Endothelial cell (in vitro differentiated cells): ENCODE results near the gene CHCHD6. TPM values are rescaled to one million over a fixed set of nuclear protein-coding genes. Genes with fewer than 3 reads are reported as not detected.

Experiments used
- DNase-seq: peaks from one replicate; pipeline ENCODE4 v3.0.0; 2021; ENCODE audit warnings: low spot score
- H3K27ac Mint-ChIP-seq: one replicate; pipeline ENCODE4 v1.8.0; 2021; ENCODE audit warnings: mixed read lengths, inconsistent platforms; ENCODE audit not compliant: unreplicated experiment
- H3K27me3 Mint-ChIP-seq: one replicate; pipeline ENCODE4 v1.8.0; 2021; ENCODE audit warnings: mild to moderate bottlenecking, moderate library complexity, mixed read lengths, inconsistent platforms; ENCODE audit not compliant: unreplicated experiment
- H3K36me3 Mint-ChIP-seq: one replicate; pipeline ENCODE4 v1.8.0; 2021; ENCODE audit warnings: mild to moderate bottlenecking, low read depth, mixed read lengths, inconsistent platforms; ENCODE audit not compliant: unreplicated experiment
- H3K4me1 Mint-ChIP-seq: one replicate; pipeline ENCODE4 v1.8.0; 2021; ENCODE audit warnings: mild to moderate bottlenecking, mixed read lengths, inconsistent platforms; ENCODE audit not compliant: unreplicated experiment
- H3K4me3 Mint-ChIP-seq: one replicate; pipeline ENCODE4 v1.8.0; 2021; ENCODE audit warnings: mild to moderate bottlenecking, mixed read lengths, inconsistent platforms; ENCODE audit not compliant: unreplicated experiment
- H3K9me3 Mint-ChIP-seq: one replicate; pipeline ENCODE4 v1.8.0; 2021; ENCODE audit warnings: mixed read lengths, inconsistent platforms; ENCODE audit not compliant: unreplicated experiment
- total RNA-seq: library from RNA; stranded (reverse); fragmentation: NEBNext Ultra II Directional; extraction: Animal tissue kit (Norgen Biotek cat#: 25700); gene quantifications from one replicate; pipeline ENCODE4 v1.2.1, GENCODE V29; 2021; ENCODE audit not compliant: unreplicated experiment
- TF ChIP-seq, protein P1 (sequence below): fragments of 200-600 bp; sonication (generic); IDR thresholded peaks from one replicate; pipeline ENCODE4 v1.5.0; 2021; ENCODE audit warnings: antibody characterized with exemption; ENCODE audit not compliant: unreplicated experiment

The CHCHD6 gene
- total RNA-seq, 1 donor from 2014 or later = 9.2 TPM

DNA sequence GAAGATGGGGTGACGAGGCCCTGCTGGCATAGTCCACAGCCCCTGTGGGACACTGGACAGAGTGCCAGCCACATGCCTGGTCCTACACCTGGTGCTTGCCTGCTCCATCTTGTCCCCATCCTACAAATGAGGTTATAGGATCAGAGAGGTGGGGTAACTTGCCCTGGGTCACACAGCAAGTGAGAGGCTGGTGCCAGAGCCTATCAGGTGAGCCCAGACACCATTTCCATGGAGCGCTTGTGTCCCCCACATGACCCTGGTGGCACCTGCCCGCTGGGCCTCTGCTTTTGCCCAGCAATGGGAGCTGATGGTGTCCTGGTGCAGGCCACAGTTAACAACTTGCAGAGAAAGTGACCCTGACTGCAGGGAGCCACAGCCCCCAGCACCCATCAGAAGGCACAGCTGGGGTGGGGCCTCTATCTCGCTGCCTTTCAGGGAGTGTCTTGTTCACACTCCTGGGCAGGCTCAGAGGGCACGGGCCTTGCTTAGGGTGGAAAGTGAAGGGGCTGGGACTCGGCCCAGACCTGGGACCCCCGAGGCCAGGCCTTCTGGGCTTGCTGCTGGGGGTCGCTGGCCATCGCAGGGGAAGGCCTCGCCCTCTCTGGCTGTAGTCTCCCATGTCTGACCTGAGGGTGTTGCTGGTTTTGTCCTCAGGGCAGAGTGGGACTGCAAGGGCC lies 286.1 kb downstream of the CHCHD6 start:
- TF ChIP-seq, protein P1, sequence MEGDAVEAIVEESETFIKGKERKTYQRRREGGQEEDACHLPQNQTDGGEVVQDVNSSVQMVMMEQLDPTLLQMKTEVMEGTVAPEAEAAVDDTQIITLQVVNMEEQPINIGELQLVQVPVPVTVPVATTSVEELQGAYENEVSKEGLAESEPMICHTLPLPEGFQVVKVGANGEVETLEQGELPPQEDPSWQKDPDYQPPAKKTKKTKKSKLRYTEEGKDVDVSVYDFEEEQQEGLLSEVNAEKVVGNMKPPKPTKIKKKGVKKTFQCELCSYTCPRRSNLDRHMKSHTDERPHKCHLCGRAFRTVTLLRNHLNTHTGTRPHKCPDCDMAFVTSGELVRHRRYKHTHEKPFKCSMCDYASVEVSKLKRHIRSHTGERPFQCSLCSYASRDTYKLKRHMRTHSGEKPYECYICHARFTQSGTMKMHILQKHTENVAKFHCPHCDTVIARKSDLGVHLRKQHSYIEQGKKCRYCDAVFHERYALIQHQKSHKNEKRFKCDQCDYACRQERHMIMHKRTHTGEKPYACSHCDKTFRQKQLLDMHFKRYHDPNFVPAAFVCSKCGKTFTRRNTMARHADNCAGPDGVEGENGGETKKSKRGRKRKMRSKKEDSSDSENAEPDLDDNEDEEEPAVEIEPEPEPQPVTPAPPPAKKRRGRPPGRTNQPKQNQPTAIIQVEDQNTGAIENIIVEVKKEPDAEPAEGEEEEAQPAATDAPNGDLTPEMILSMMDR = no peak
- H3K9me3 Mint-ChIP-seq = no peaks in the 10 kb centered on the region
- no peak overlapping the region for H3K27ac Mint-ChIP-seq
- peaks cover 7% of the 10 kb centered on the region for H3K27me3 Mint-ChIP-seq
- H3K36me3 Mint-ChIP-seq = peaks cover 9% of the 10 kb centered on the region
- H3K4me3 Mint-ChIP-seq = no peak overlapping the region
- no peak for DNase-seq
- no peaks in the 10 kb centered on the region for H3K4me1 Mint-ChIP-seq

DNA sequence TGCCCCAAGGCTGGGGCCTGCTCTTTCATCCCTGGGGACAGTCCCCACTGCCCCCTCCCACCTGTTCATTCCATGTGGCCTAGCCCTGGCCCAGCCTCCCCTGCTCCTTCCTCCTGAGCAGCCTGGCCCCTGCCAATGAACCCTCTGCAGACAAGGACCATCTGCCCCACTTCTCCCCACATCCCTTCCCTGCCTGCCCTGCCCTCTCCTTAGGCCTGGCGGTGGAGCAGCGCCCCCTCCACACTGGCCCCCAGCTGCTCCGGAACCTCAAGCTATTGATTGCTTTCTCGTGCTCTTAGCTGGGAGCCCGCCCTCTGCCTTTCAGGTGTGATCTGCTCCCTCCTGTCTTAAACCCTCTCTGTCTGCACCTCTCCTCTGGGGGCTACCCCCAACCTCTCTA lies 286.9 kb downstream of the CHCHD6 start:
- H3K27me3 Mint-ChIP-seq = peaks cover 7% of the 10 kb centered on the region
- peaks cover 9% of the 10 kb centered on the region for H3K36me3 Mint-ChIP-seq
- no peaks in the 10 kb centered on the region for H3K9me3 Mint-ChIP-seq
- TF ChIP-seq, protein P1 = no peak
- no peak overlapping the region for H3K4me3 Mint-ChIP-seq
- H3K4me1 Mint-ChIP-seq = no peaks in the 10 kb centered on the region
- DNase-seq = no peak
- H3K27ac Mint-ChIP-seq = no peak overlapping the region

DNA sequence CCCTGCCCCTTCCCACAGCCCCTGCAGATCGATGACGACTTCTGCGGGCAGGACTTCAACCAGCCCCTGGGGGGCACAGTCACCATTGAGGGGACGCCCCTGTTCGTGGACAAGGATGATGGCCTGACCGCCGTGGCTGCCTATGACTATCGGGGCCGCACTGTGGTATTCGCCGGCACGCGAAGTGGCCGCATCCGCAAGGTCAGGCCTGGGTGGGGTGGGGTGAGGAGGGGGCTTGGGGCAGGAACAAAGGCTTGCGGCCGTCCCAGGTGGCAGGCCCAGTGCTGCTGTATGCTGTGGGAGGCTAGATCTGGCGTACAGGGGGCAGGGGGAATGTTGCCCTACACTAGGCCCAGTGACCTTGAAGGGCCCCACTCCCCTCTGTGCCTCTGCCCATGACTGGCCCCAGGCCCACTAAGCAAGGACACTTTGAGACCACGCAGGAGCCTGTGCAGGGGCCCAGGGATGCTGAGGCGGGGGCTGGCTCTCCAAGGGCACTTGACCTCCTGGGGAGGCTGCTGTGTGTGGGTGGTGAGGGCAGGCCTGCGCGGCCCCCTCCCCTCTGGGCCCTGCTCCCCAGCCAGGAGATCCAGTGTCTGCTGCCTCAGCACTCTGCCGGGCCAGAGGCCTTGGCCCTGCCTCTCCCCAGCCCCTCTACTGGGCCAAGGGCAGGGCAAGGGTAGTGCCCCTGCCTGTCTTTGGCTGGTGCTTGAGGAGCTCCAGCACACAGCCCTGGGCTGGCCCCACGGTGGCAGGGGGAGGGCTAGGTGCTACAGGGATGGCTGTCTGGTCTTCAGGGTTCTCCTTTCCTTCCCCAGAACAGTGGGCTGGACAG lies 287.5 kb downstream of the CHCHD6 start:
- Mint-ChIP-seq H3K27ac (no peak overlapping the region), H3K4me1 (no peaks in the 10 kb centered on the region)

DNA sequence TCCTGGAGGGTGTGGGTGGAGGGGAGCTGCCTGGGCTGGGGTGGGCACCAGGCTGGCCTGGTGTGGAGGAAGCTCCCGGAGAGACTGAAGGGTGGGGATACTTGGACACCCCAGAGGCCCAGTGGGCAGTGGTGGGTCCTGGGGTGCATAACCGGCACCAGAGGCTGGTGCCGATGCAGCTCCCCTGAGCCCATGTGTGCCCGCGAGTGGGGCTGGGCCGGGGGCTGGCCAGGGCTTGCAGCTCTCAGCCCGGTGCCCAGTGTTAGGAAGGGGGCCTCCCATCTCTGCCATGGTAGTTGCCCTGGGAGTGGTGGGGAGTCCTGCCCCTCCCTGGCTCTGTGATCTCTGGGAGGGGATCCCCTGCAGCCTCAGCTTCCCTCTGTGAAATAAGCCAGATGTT lies 288.2 kb downstream of the CHCHD6 start:
- Mint-ChIP-seq H3K36me3 (peaks cover 9% of the 10 kb centered on the region), H3K9me3 (no peaks in the 10 kb centered on the region), H3K4me3 (no peak overlapping the region), H3K4me1 (no peaks in the 10 kb centered on the region), H3K27me3 (peaks cover 6% of the 10 kb centered on the region), H3K27ac (no peak overlapping the region)
- no peak for DNase-seq
- TF ChIP-seq, protein P1 = no peak

More for the DNA sequence above, 287.5 kb downstream of the CHCHD6 start:
- H3K36me3 Mint-ChIP-seq = peaks cover 9% of the 10 kb centered on the region
- TF ChIP-seq, protein P1 = no peak
- H3K9me3 Mint-ChIP-seq = no peaks in the 10 kb centered on the region
- DNase-seq = no peak
- no peak overlapping the region for H3K4me3 Mint-ChIP-seq
- H3K27me3 Mint-ChIP-seq = peaks cover 5% of the 10 kb centered on the region

DNA sequence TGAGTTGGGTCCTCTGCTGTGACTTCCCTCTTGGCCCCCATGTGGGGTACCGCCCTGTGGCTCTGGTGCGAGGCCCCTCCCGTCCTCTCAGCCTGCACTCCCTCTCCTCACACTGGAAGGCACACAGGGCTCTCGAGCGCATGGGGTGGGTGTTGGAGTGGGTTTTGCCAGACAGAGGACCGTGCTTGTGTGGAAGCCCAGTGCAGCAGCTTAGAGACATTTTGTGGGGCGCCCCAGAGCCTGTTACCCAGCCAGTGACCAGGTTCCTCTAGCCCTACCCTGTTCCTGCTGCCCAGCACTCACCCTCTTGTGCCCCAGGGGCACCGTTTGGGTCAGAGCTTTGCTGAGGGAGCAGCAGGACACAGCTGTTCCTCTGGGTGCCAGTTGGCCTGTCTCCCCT lies 288.7 kb downstream of the CHCHD6 start:
- DNase-seq = no peak
- no peaks in the 10 kb centered on the region for H3K4me1 Mint-ChIP-seq
- H3K27ac Mint-ChIP-seq = no peak overlapping the region
- peaks cover 9% of the 10 kb centered on the region for H3K36me3 Mint-ChIP-seq
- TF ChIP-seq, protein P1 = no peak
- H3K4me3 Mint-ChIP-seq = no peak overlapping the region
- no peaks in the 10 kb centered on the region for H3K9me3 Mint-ChIP-seq
- peaks cover 9% of the 10 kb centered on the region for H3K27me3 Mint-ChIP-seq
